VCaP (cell line): Measurements from ENCODE around the gene PIGP.

Experiments
- H3K27ac ChIP-seq: fragments of 450-650 bp; 2 replicates; pipeline ENCODE4 v1.5.1; 2017
- TF ChIP-seq, protein P1 (sequence below): fragments of 450-650 bp; conservative IDR thresholded peaks from 2 replicates; pipeline ENCODE4 v1.5.1; 2017; ENCODE audit warnings: mild to moderate bottlenecking, moderate library complexity

Gene PIGP

DNA sequence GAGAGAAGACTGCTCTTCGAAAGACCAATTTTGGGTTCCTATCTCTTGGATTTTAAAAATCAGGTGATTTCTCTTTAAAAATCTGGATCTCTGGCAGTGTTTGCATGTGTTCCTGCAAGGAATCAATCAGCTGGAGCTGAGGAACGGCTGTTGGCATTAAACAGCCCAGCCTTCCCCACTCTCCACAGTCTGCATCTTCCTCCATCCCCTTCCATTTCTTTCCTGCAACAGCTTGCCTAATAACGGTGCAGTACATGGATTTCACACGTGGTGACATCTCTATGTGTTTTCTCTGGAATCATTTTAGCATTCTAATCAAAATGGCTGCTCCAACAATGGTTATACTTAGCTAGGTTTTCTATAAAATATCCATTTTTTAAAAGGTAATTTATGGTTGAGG lies 46.4 kb downstream of the PIGP start:
- H3K27ac ChIP-seq, result no peak overlapping the region
- TF ChIP-seq, protein P1, sequence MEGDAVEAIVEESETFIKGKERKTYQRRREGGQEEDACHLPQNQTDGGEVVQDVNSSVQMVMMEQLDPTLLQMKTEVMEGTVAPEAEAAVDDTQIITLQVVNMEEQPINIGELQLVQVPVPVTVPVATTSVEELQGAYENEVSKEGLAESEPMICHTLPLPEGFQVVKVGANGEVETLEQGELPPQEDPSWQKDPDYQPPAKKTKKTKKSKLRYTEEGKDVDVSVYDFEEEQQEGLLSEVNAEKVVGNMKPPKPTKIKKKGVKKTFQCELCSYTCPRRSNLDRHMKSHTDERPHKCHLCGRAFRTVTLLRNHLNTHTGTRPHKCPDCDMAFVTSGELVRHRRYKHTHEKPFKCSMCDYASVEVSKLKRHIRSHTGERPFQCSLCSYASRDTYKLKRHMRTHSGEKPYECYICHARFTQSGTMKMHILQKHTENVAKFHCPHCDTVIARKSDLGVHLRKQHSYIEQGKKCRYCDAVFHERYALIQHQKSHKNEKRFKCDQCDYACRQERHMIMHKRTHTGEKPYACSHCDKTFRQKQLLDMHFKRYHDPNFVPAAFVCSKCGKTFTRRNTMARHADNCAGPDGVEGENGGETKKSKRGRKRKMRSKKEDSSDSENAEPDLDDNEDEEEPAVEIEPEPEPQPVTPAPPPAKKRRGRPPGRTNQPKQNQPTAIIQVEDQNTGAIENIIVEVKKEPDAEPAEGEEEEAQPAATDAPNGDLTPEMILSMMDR, result no peak

DNA sequence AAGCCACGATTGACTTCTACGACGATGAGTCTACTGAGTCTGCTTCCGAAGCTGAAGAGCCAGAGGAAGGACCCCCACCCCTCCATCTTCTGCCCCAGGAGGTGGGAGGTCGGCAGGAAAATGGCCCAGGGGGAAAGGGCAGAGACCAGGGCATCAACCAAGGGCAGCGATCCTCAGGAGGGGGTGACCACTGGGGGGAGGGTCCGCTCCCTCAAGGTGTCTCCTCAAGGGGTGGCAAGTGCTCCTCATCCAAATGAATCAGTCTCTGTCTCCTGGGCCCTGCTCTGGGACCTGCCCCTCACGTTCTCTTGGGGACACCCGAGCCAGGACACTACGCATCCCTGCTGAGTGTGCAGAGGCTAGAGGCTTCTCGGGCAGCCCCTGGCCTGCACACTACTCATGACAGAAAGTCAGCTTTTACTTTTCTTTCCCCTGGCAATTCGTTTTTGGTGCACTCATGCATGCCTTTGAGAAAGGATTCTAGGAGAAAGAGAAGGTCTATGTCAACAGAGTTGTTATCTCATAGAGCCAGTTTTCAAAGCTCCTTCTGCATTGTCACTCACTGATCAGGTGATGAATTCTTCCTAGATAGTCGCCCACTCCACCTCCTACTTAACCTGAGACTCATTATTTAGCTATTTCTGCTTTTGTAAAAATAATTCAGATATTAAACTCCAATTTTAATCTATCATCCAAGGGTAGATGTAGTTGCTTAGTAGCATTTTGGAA lies 54.8 kb downstream of the PIGP start:
- TF ChIP-seq, protein P1, result no peak
- H3K27ac ChIP-seq, result no peak overlapping the region
